Activated CD4-positive, alpha-beta T cell treated with anti-CD3 and anti-CD28 coated beads, Interleukin-2, Interleukin-6, amounts not matched to agents 100 ng/mL and 50 ng/mL, durations not matched to agents 16 hours and 8 hours (primary cell): Measurements from ENCODE around the gene ZNF436.
"Not testable (repeated sequence)": the region's sequence is repeated elsewhere in the genome, so short reads cannot be mapped to it uniquely, and the experiment has no call there.

Experiments
- DNase-seq: peaks from one replicate; pipeline ENCODE4 v3.0.0-alpha.2; 2020

Gene ZNF436

DNA sequence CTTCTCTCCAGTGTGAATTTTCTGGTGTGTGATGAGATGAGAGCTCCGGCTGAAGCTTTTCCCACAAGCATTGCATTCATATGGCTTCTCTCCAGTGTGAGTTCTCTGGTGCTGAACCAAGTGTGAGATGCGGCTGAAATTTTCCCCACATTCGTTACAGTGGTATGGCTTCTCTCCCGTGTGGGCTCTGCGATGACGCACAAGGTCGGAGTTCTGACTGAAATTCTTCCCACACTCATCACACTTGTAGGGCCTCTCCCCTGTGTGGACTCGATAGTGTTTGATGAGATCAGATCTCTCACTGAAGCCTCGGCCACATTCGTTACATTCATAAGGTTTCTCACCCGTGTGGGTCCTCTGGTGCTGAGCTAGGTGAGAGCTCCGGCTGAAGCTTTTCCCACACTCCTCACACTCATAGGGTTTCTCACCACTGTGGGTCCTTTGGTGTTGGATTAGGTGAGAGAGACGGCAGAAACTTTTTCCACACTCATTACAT, 7.4 kb downstream of the ZNF436 start:
- no peak for DNase-seq

DNA sequence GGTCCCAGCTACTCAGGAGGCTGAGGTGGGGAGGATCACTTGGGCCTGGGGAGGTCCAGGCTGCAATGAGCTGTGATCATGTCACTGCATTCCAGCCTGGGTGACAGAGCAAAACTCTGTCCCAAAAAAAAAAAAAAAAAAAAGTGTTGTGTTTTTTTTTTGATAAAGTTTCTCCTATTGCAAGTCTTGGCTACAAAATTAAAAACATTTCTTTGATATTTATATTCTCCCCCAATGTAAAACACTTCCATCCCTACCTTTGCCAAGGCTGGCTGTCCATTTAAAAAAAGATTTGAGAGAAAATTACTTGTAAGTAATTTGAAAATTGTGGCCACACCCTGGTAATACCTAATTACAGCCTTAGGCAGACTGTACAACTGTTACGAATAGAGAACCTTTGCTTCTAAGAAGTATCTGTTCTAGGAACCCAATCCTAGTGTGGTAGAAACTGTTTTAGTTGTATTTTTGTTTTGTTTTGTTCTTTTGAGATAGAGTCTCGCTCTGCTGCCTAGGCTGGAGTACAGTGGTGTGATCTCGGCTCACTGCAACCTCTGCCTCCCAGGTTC, 11.2 kb downstream of the ZNF436 start:
- no peak for DNase-seq

DNA sequence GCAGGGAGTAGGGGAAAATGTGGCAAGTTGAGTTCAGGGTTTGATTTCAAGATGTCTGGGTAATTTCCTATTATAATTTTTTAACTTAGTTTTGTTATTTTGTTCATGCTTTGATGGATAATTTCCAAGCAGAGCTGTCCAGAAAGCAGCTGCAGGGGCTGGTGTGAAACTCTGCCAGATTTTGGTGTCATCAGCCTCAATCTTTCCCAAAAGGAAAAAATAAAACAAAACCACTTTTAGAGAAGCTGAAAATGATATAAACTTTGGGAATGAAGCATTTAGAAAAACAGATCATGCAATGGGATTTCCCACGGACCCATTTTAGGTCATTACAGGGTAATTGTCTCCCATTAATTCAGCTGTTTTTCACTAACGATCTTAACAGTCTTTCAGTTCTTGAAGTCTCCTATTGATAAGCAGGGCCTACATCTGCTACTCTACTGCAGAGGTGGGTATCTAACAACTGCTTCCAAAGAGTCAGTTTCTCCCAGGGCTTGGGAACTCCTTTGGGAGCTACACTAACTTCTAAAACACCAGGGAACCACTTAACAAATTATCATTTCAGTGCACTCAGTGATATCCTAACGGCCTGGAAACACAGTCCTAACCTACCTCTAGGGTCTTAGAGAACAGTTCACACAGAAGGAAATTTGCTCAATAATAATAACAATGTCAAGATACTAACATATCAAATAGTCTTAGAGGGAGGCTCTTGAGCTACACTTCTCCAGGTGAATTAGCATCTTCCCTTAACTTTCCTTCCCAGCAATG, 12.3 kb downstream of the ZNF436 start:
- DNase-seq: no peak

- no peak for DNase-seq
Observed at GRCh38 chr1:23356471-23357137, 13.0 kb downstream of the ZNF436 start.

DNA sequence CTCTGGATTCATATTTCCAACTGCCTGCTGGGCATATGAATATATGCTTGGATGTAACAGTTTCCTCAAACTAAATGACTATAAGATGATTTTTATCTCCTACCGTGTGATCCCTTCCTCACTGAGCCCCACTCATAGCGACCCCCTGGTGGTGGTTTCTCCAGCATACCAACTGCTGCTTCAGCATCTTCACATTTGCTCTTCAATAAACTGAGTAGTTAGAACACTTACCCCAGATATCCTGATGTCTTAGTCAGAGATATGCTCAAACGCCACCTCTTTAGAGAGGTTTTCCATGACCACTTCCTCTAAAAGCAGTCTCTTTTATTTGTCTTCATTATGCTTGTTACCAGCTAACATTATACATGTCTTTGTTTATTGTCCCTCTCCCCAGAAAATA, 15.4 kb downstream of the ZNF436 start:
- no peak for DNase-seq

- DNase-seq: no peak
Observed at GRCh38 chr1:23352096-23352695, 17.4 kb downstream of the ZNF436 start.

GRCh38 chr1:23345920-23346319, 23.7 kb downstream of the ZNF436 start:
- no peak for DNase-seq

GRCh38 chr1:23344987-23345472, 24.6 kb downstream of the ZNF436 start:
- DNase-seq: peak; percentile 17

GRCh38 chr1:23344111-23344986, 25.3 kb downstream of the ZNF436 start, which contains the start of gene HNRNPR:
Gene HNRNPR, minus strand, starts transcription at chr1:23344284. Its CDS starts 3,276 bp downstream, at chr1:23341008.
- peak; percentile 100 for DNase-seq

GRCh38 chr1:23343221-23344110, 26.2 kb downstream of the ZNF436 start:
- DNase-seq: peak; percentile 57

DNA sequence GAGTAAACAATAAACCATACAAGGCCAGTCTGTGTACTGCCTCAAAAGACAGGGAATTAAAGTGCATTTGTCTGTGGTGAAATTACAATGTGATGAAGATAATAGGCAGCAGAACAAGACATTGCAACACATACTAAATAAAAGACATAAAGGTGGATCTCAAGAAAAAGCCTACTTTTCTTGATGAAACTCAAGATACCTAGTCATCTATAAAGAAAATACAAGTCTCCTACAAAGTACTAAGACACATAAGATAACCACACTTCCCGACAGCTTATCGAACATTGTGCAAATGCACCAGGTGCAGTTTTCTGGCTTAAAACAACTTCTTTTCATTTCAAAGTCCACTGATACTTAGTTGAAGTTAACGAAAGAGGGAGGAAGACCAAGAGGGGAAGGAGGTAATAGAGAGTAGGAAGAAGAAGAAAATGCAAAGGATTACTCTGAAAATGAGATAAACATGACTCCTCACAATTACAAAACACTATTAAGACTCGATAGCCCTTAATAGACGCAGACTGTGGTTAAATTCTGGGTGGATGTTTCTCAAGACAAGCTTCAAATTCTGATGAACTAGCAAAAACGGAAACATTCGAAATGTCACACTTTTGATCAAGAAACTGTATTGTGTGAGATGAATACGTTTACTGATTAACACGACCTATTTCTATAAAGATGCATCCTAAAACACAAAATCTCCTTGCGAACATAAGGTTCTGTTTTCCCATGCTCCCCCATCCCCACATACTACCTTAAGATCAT, 27.5 kb downstream of the ZNF436 start:
- no peak for DNase-seq

GRCh38 chr1:23339632-23340031, 30.0 kb downstream of the ZNF436 start:
- DNase-seq: no peak

DNA sequence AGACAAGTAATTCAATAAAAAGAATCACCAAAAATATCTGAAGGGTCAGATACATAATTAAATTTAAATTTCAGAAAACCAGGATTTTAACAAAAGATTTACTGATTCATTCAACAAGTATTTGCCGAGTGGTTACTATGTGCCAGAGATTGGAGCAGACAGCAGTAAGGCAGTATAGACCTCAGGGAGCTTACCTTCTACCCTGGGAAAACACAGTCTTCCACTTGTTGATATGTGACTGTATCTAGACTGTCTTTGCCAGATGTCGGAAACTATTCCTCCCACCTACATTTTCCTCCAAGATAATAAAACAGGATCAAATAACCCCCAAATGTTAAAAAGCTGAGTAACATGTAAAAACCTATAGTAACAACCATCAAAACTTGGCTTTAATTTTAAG, 31.8 kb downstream of the ZNF436 start:
- DNase-seq: no peak

GRCh38 chr1:23331713-23332112, 37.9 kb downstream of the ZNF436 start:
- no peak for DNase-seq

- DNase-seq: no peak
Observed at GRCh38 chr1:23330846-23331245, 38.8 kb downstream of the ZNF436 start.

- no peak for DNase-seq
Observed at GRCh38 chr1:23325393-23325792, 44.2 kb downstream of the ZNF436 start.

GRCh38 chr1:23322770-23323169, 46.9 kb downstream of the ZNF436 start:
- DNase-seq: no peak

DNA sequence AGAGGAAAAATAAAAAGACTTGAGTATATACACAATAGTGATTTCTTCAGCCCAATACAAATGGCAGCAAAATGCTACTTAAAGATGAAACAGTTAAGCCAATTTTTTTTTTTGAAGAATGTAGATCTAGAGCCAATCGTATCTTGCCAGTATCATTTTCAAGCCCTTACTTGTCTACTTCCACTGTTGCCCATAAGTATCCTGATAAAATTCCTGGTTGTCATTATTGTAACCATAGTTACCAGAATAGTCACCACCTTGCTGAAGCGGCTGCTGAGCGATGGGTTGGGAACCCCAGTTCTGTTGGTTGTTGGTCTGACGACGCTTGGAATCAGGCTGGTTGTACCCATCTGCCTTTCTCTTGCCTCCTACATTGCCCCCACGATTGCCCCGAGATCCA, 59.4 kb downstream of the ZNF436 start:
- DNase-seq: not testable (repeated sequence)
